CD14-positive monocyte (primary cell): Measurements from ENCODE around the gene HBA1. TPM values are rescaled to one million over a fixed set of nuclear protein-coding genes. Genes with fewer than 3 reads are reported as not detected.

Source experiments
- DNase-seq, 3 donors: peaks; one replicate each; pipeline ENCODE4 v3.0.0-alpha.2; 2011 to 2022
- H2AFZ ChIP-seq: 2 replicates; pipeline ENCODE4 v1.6.0; 2012; ENCODE audit warnings: mild to moderate bottlenecking, low read depth, low read length, inconsistent platforms; ENCODE audit not compliant: insufficient read depth, poor library complexity, severe bottlenecking
- H3K27ac ChIP-seq, 2 donors: 1 replicate in 1 of 2; 2 replicates in 1 of 2; pipeline ENCODE4 v1.5.1; 2012 to 2013; ENCODE audit warnings: low read length in 2 of 2, control low read depth in 1 of 2, inconsistent platforms in 1 of 2, low read depth in 1 of 2, mild to moderate bottlenecking in 1 of 2
- H3K27me3 ChIP-seq, 2 donors: one replicate each; pipeline versions ENCODE4 v1.6.0 to v1.6.1; 2011 to 2013; ENCODE audit warnings: low read length in 2 of 2; ENCODE audit not compliant: control insufficient read depth in 2 of 2, insufficient read depth in 2 of 2
- H3K36me3 ChIP-seq, 2 donors: replicated peaks in 1 of 2; 1 replicate in 1 of 2; 2 replicates in 1 of 2; pipeline versions ENCODE4 v1.5.1 to v1.6.1; 2012 to 2013; ENCODE audit warnings: low read length in 2 of 2, control low read depth in 1 of 2, inconsistent platforms in 1 of 2, mild to moderate bottlenecking in 1 of 2; ENCODE audit not compliant: insufficient read depth in 2 of 2, control insufficient read depth in 1 of 2
- H3K4me1 ChIP-seq, 2 donors: 1 replicate in 1 of 2; 2 replicates in 1 of 2; pipeline versions ENCODE4 v1.5.1 to v1.6.1; 2012 to 2013; ENCODE audit warnings: low read length in 2 of 2, control low read depth in 1 of 2, inconsistent platforms in 1 of 2, mild to moderate bottlenecking in 1 of 2, moderate library complexity in 1 of 2; ENCODE audit not compliant: insufficient read depth in 2 of 2, control insufficient read depth in 1 of 2
- H3K4me2 ChIP-seq: replicated peaks from 2 replicates; pipeline ENCODE3; 2012; ENCODE audit warnings: low read length, moderate library complexity, mild to moderate bottlenecking; ENCODE audit not compliant: poor library complexity, severe bottlenecking; ENCODE audit errors: extremely low read depth
- H3K4me3 ChIP-seq, 3 experiments: fragments of 200-600 bp in 1 of 3; sonication (generic) in 1 of 3; replicated peaks in 1 of 3; 1 replicate in 2 of 3; 2 replicates in 1 of 3; pipeline ENCODE4 v1.5.1; 2011 to 2013; ENCODE audit warnings: low read length in 3 of 3, mild to moderate bottlenecking in 3 of 3, control low read depth in 2 of 3, low read depth in 2 of 3, inconsistent platforms in 1 of 3, moderate library complexity in 1 of 3
- H3K79me2 ChIP-seq: 2 replicates; pipeline ENCODE4 v1.6.0; 2012; ENCODE audit warnings: mild to moderate bottlenecking, control low read depth, inconsistent platforms, low read length, moderate library complexity; ENCODE audit not compliant: insufficient read depth
- H3K9ac ChIP-seq: 2 replicates; pipeline ENCODE4 v1.6.0; 2017; ENCODE audit warnings: low read length, mild to moderate bottlenecking; ENCODE audit not compliant: insufficient read depth, poor library complexity, severe bottlenecking
- H3K9me3 ChIP-seq, 2 donors: replicated peaks in 1 of 2; 1 replicate in 1 of 2; 2 replicates in 1 of 2; pipeline versions ENCODE4 v1.5.1 to v1.6.1; 2012 to 2013; ENCODE audit warnings: low read length in 2 of 2, control low read depth in 1 of 2; ENCODE audit not compliant: control insufficient read depth in 1 of 2, insufficient read depth in 1 of 2
- H4K20me1 ChIP-seq: 2 replicates; pipeline ENCODE4 v1.6.0; 2012; ENCODE audit warnings: mild to moderate bottlenecking, low read length, control low read depth, moderate library complexity; ENCODE audit not compliant: insufficient read depth
- H3K27ac Mint-ChIP-seq, 7 donors: one replicate each; pipeline ENCODE4 v1.8.0; 2020; ENCODE audit warnings: mild to moderate bottlenecking in 7 of 7, mixed read lengths in 7 of 7, moderate library complexity in 6 of 7, inconsistent platforms in 2 of 7
- H3K27me3 Mint-ChIP-seq, 3 donors: one replicate each; pipeline ENCODE4 v1.8.0; 2021 to 2022; ENCODE audit warnings: low read depth in 3 of 3, mild to moderate bottlenecking in 3 of 3, mixed read lengths in 3 of 3, moderate library complexity in 3 of 3, inconsistent platforms in 1 of 3
- H3K36me3 Mint-ChIP-seq, 2 donors: one replicate each; pipeline ENCODE4 v1.8.0; 2020; ENCODE audit warnings: mixed read lengths in 2 of 2, inconsistent platforms in 1 of 2, mild to moderate bottlenecking in 1 of 2
- H3K4me1 Mint-ChIP-seq: one replicate; pipeline ENCODE4 v1.8.0; 2020; ENCODE audit warnings: mild to moderate bottlenecking, mixed read lengths
- H3K4me3 Mint-ChIP-seq, 2 donors: one replicate each; pipeline ENCODE4 v1.8.0; 2020; ENCODE audit warnings: mild to moderate bottlenecking in 2 of 2, mixed read lengths in 2 of 2, moderate library complexity in 1 of 2
- H3K9me3 Mint-ChIP-seq, 7 donors: one replicate each; pipeline ENCODE4 v1.8.0; 2020 to 2022; ENCODE audit warnings: mixed read lengths in 7 of 7, mild to moderate bottlenecking in 6 of 7, moderate library complexity in 6 of 7, inconsistent platforms in 2 of 7
- WGBS: methylation state at CpG from one replicate; pipeline ENCODE4 v1.1.5; 2013; ENCODE audit warnings: missing lambda C conversion rate; ENCODE audit not compliant: insufficient coverage; 5-methylcytosine and 5-hydroxymethylcytosine counted together
- intact Hi-C, 2 donors: fragments of 100-400 bp; cut with micrococcal nuclease; formaldehyde crosslinking; loops; one replicate each; pipeline versions ENCODE4 v1.15.0 to v1.15.1; 2023
- polyA plus RNA-seq, 3 donors: library from polyadenylated mRNA; depleted of rRNA in 1 of 3; unstranded in 2 of 3; stranded (reverse) in 1 of 3; fragments of 300-500 nt in 2 of 3; fragments of >200 nt in 1 of 3; fragmentation: Illumina TruSeq in 2 of 3; gene quantifications; 1 replicate in 2 of 3; 2 replicates in 1 of 3; pipeline ENCODE4 v1.2.3, GENCODE V29; 2012 to 2021
- TF ChIP-seq, protein P1 (sequence below): fragments of 200-600 bp; IDR thresholded peaks from one replicate; pipeline ENCODE4 v1.8.0; 2022; ENCODE audit warnings: antibody characterized with exemption, mild to moderate bottlenecking

The HBA1 gene
- polyA plus RNA-seq, 3 donors = 0.31 to 23.8 (median 22.9) TPM

DNA sequence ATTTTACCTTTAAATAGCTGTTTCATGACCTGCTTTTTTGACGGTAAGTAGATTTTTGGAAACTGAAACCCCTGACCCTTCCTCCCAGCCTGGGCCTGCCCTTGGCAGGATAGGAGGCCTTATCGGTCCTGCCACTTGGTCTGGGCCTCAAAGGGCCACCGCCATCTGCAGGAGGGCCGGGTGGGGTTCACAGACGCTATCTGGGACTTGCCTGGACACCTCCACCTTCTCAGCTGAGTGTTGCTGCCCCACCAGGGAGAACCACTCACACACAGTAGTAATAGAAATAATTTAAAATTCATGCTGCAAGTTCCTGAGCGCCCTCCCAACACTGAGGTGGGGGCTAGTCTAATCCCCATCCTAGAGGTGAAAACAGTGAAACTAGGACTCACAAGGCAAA is 33.4 kb upstream of the HBA1 start:
- peaks cover under 1% of the 10 kb centered on the region for H3K79me2 ChIP-seq
- peaks cover 2% of the 10 kb centered on the region for H3K4me1 Mint-ChIP-seq
- no peaks in the 10 kb centered on the region for H3K36me3 ChIP-seq
- H2AFZ ChIP-seq = no peak overlapping the region
- H3K9ac ChIP-seq = no peak overlapping the region
- H3K27ac ChIP-seq = no peak overlapping the region
- H3K4me1 ChIP-seq = peaks cover 0 to under 1% of the 10 kb centered on the region in 2 donors
- H3K36me3 Mint-ChIP-seq = no peaks in the 10 kb centered on the region
- intact Hi-C loops = no loop called here
- no peak overlapping the region for H3K4me2 ChIP-seq
- TF ChIP-seq, protein P1, sequence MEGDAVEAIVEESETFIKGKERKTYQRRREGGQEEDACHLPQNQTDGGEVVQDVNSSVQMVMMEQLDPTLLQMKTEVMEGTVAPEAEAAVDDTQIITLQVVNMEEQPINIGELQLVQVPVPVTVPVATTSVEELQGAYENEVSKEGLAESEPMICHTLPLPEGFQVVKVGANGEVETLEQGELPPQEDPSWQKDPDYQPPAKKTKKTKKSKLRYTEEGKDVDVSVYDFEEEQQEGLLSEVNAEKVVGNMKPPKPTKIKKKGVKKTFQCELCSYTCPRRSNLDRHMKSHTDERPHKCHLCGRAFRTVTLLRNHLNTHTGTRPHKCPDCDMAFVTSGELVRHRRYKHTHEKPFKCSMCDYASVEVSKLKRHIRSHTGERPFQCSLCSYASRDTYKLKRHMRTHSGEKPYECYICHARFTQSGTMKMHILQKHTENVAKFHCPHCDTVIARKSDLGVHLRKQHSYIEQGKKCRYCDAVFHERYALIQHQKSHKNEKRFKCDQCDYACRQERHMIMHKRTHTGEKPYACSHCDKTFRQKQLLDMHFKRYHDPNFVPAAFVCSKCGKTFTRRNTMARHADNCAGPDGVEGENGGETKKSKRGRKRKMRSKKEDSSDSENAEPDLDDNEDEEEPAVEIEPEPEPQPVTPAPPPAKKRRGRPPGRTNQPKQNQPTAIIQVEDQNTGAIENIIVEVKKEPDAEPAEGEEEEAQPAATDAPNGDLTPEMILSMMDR = no peak
- peaks cover 7 to 20% (median 14%) of the 10 kb centered on the region in 3 donors for H3K27me3 Mint-ChIP-seq
- no peak overlapping the region for H3K4me3 ChIP-seq
- H4K20me1 ChIP-seq = no peaks in the 10 kb centered on the region
- H3K9me3 ChIP-seq = no peaks in the 10 kb centered on the region
- no peak overlapping the region for H3K27ac Mint-ChIP-seq
- peaks cover 0 to 3% of the 10 kb centered on the region in 2 donors for H3K27me3 ChIP-seq
- H3K9me3 Mint-ChIP-seq = peaks cover 0 to 4% (median 0%) of the 10 kb centered on the region in 7 donors
- 82% methylated on average over 3 of the region's 6 CpGs for WGBS
- no peak overlapping the region for H3K4me3 Mint-ChIP-seq
- DNase-seq = no peak

DNA sequence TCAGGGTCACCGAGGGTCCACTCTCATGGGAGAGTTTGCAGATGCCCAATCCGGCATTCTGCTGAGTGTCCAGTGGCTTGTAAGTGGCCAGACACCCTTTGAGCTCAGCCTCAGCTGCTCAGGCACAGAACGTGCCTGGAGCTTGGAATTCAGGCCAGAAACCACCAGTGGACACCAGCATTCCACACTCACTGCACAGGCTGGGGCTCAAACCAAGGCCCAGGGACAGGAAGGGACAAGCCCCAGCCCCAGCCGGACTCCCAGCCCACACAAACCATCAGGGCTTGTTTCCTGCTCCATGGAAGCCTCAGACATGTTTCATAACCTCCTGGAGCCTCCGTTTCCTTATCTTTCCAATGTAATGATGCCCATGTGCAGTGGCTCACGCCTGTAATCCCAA is 33.0 kb upstream of the HBA1 start:
- intact Hi-C loops = no loop called here
- peaks cover 0 to 4% of the 10 kb centered on the region in 2 donors for H3K27me3 ChIP-seq
- no peak for DNase-seq
- no peaks in the 10 kb centered on the region for H3K36me3 ChIP-seq
- Mint-ChIP-seq H3K4me1 (peaks cover 2% of the 10 kb centered on the region), H3K9me3 (peaks cover 0 to 4% (median 0%) of the 10 kb centered on the region in 7 donors), H3K27ac (no peak overlapping the region), H3K27me3 (peaks cover 7 to 24% (median 16%) of the 10 kb centered on the region in 3 donors), H3K36me3 (no peaks in the 10 kb centered on the region), H3K4me3 (no peak overlapping the region)
- H3K9me3 ChIP-seq = no peaks in the 10 kb centered on the region
- H3K4me2 ChIP-seq = no peak overlapping the region
- H4K20me1 ChIP-seq = no peaks in the 10 kb centered on the region
- H3K9ac ChIP-seq = no peak overlapping the region
- 86% methylated on average over 6 of the region's 6 CpGs for WGBS
- no peak overlapping the region for H3K4me3 ChIP-seq
- no peak overlapping the region for H3K27ac ChIP-seq
- no peak overlapping the region for H2AFZ ChIP-seq
- H3K4me1 ChIP-seq = no peaks in the 10 kb centered on the region
- TF ChIP-seq, protein P1 = no peak
- no peaks in the 10 kb centered on the region for H3K79me2 ChIP-seq
